Epithelial cell of esophagus (primary cell): Measurements from ENCODE around the gene POMGNT1.
A peak's percentile ranks its signal among the peaks of the same experiment; 100 is the strongest.

Source experiments
- DNase-seq: peaks from one replicate; pipeline ENCODE4 v3.0.0; 2010; ENCODE audit warnings: low read depth
- H3K4me3 ChIP-seq: 2 replicates; pipeline ENCODE4 v1.5.1; 2011; ENCODE audit warnings: mild to moderate bottlenecking, low read length, control low read depth
- TF ChIP-seq, protein P1 (sequence below): IDR thresholded peaks from 2 replicates; pipeline ENCODE4 v1.5.1; 2011; ENCODE audit warnings: low read depth, mild to moderate bottlenecking, low read length, control low read depth, inconsistent platforms; ENCODE audit not compliant: insufficient read depth; ENCODE audit errors: missing control alignments

POMGNT1 gene

DNA sequence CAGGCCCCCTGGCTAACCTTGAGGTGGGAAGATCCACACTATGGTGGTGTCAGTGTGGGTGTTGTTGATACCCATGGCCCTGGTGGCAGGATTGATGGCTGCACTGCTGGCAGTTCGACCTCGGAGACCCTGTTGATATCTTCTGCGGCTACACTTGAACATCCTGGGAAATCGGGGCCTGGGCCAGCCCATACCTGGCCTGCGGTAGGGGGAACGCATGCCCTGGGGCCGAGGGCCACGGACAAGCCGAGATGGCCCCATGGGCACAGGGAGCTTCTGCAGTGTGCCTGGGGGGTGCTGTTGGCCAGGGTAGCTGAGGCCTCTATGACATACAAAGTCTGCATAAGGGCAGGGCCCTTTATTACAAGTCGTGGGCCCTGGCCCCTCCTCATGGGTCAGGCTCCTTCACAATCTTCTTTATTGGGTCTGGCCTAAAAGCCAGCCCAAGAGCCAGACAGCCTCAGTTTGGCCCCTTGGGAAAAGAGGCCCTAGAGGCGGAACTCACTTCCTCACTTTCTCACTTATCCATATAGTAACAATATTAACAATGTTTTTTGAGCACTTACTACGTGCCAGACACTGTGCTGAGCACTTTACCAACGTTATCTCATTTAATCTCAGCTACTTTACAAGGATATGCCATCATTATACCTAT, 21.9 kb downstream of the POMGNT1 start, which contains the start of gene P3R3URF:
Gene P3R3URF, minus strand, starts transcription at position 278 of the 655 bp plus-strand sequence. Its CDS starts 17 bp downstream, at position 261.
- H3K4me3 ChIP-seq: no peak within 1 kb of the TSS
- no peak for DNase-seq
- TF ChIP-seq, protein P1, sequence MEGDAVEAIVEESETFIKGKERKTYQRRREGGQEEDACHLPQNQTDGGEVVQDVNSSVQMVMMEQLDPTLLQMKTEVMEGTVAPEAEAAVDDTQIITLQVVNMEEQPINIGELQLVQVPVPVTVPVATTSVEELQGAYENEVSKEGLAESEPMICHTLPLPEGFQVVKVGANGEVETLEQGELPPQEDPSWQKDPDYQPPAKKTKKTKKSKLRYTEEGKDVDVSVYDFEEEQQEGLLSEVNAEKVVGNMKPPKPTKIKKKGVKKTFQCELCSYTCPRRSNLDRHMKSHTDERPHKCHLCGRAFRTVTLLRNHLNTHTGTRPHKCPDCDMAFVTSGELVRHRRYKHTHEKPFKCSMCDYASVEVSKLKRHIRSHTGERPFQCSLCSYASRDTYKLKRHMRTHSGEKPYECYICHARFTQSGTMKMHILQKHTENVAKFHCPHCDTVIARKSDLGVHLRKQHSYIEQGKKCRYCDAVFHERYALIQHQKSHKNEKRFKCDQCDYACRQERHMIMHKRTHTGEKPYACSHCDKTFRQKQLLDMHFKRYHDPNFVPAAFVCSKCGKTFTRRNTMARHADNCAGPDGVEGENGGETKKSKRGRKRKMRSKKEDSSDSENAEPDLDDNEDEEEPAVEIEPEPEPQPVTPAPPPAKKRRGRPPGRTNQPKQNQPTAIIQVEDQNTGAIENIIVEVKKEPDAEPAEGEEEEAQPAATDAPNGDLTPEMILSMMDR: no peak

DNA sequence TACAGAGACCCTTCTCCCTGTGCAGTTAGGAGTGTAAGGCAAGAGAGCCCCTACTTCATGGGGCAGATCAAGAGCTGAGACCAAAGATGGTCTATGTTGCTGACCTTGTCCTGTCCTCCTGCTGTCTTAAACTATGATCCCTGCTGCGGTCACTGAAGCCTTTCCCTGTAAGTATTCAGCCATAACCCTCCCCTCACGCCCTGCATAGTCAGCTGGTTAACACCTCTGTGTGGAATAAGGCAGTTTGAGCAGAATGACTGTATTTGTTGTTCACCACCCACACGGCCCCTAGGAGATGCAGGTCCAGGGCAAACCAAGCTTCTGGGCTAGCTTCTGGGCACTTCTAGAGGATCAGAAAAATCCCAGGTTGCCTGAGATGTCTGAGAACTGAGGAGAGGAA, 23.0 kb downstream of the POMGNT1 start:
- no peak for DNase-seq
- TF ChIP-seq, protein P1: no peak
- no peak overlapping the region for H3K4me3 ChIP-seq

DNA sequence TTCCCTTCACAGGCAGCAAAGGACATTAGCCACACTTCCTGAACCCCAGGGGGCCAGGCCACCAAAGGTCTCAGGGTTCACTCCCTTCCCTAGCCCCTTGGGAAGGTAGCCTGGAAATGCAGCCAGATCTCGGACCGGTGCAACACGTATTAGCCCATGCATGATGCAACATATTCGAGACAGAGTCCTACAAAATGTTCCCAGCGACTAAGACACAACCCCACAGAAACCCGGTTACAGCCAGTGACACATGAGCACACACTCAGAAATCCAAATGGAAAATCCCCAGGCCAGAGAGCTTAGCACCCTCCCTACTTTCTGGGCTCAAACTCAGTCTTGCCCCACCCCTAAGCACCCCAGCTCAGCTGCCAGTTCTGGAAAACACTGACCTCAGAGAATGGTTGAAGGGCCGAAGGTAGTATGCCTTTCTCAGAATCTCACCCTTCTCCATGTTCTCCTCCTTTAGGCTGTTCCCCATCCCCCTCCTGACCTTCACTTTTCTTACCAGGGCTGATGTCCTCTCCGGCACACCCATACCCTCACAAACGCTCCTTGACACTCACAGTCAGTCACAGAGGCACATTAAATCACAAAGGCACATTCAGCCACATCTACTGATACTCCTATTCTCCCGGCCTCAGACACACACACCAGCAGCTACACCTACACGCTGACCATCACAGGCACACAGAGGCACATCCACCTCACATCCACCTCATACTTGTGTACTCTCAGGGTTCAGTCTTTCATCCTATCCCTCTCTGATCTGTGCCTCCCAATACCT, 23.6 kb downstream of the POMGNT1 start, which contains the start of gene TSPAN1:
Gene TSPAN1, plus strand, starts transcription at position 640 of the 784 bp plus-strand sequence. CDS start 6,021 bp downstream, outside the sequence.
- H3K4me3 ChIP-seq: no peak within 1 kb of the TSS
- peak; percentile 59 for DNase-seq
- TF ChIP-seq, protein P1: no peak

DNA sequence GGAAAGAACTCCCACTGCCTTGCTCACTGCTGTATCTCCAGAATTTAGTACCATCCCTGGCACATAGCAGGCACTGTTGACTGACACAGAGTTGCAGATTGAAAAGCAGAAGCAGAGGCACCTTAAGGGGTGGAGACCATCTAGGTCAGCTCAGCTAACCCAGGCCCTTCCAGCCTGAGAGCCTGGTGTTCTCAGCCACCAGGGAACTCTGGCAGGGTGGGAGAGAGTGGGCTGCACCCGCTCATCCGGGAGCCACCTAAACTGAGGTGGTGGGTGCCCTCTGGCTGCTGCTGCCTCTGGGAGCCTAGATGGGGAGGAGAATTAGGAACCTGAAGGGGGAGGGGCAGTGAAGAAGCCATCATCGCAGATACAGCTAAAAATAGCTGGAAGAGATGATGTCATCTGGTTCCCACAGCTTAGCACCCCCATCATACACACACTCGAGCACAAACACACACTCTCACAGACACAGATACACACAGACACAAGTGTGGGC, 24.8 kb downstream of the POMGNT1 start:
- no peak overlapping the region for H3K4me3 ChIP-seq
- DNase-seq: no peak
- TF ChIP-seq, protein P1: no peak

DNA sequence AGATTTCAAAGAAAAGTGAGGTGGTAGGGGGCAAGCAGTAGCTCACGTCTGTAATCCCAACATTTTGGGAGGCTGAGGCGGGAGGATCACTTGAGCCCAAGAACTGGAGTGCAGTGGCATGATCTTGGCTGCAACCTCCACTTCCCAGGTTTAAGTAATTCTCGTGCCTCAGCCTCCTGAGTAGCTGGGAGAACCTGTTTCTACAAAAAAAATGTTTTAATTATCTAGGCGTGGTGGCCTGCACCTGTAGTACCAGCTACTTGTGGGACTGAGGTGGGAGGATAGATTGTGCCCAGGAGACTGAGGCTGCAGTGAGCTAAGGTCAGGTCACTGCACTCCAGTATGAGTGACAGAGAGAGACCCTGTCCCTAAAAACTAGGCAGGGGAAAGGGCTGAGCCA, 25.9 kb downstream of the POMGNT1 start:
- H3K4me3 ChIP-seq: no peak overlapping the region
- no peak for DNase-seq
- TF ChIP-seq, protein P1: no peak

DNA sequence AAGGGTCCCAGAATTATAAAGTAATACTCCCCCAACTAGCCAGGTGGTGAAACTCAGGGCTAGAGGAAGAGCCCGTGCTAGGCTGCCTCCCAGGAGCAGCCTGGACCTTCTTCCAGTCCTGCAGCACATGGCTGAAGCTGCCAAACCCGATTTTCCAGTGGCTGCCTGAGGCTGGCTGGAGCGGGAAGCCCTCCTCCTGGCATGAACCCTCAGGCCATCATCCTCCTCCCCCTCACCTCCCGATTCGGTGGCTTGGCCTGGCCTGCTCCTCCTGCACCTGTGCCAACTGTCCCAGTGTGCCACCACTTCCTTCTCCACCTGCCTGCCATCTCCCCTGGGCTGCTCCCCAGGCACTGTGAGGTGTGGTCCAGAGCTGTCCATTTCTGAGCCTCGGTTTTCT, 26.4 kb downstream of the POMGNT1 start:
- TF ChIP-seq, protein P1: no peak
- no peak overlapping the region for H3K4me3 ChIP-seq
- peak; percentile 71 for DNase-seq
